GM21360 (cell line): Measurements from ENCODE around the gene INPP5D.

Source experiments
- ATAC-seq: cut with Tn5 transposase; IDR thresholded peaks from one replicate; pipeline ENCODE4 v1.9.1; 2021; ENCODE audit warnings: mild to moderate bottlenecking, moderate library complexity; ENCODE audit not compliant: unreplicated experiment

The INPP5D gene

DNA sequence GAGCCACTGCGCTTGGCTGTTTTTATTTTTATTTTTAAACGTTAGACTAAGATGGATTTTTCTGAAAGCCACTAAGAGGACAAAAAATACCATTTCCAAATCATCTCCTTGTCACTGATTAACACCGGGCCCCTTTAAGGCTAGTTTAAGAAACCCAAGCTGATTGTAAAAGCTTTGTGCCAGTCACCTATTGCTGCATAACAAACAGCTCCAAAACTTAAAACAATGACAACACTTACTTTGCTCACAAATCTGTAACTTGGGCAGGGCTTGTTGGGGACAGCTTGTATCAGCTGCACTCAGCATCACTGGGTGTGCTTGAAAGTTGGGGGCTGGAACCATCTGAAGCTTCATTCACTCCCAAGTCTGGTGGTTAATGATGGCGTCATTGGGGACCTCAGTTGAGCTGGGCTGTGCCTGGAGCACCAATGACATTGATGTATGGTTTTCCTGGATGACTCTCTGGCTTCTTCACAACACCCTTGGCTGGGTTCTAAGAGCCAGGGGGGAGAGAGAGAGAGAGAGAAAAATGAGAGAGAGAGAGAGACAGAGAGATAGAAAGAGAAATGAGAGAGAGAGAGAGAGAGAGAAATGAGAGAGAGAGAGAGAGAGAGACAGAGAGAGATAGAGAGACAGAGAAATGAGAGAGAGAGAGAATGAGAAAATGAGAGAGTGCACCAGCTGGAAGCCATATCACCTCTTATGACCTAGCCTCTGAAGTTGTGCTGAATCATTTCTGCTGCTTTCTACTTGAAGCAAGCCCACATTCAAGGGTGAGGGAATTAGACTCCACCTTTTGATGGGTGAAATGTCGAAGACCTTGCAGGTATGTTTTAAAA lies 165.3 kb downstream of the INPP5D start:
- no peak for ATAC-seq

DNA sequence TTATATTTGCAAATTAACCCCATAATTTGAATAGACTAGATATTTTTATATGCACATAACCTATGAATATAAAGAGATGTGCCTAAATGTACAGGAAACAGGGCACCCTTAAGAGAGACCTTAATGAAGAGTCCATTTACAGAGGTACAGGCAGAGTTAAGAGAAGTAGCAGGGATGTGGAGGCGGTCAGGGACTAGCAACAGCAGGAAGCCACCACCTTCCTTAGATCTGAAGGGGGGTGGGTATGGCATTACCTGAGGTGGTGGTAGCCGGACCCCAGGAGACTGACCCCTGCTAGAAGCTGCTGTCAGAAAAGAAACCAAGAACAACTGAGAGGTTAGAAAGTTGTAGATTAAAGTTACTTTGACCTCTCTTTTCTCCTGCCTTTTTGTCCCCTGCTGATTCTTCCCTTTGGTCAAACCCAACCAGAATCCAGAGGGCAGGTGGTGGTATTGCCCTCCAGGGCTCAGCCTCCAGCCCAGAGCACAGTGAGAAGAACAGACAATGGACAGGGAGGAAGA lies 166.4 kb downstream of the INPP5D start:
- no peak for ATAC-seq

DNA sequence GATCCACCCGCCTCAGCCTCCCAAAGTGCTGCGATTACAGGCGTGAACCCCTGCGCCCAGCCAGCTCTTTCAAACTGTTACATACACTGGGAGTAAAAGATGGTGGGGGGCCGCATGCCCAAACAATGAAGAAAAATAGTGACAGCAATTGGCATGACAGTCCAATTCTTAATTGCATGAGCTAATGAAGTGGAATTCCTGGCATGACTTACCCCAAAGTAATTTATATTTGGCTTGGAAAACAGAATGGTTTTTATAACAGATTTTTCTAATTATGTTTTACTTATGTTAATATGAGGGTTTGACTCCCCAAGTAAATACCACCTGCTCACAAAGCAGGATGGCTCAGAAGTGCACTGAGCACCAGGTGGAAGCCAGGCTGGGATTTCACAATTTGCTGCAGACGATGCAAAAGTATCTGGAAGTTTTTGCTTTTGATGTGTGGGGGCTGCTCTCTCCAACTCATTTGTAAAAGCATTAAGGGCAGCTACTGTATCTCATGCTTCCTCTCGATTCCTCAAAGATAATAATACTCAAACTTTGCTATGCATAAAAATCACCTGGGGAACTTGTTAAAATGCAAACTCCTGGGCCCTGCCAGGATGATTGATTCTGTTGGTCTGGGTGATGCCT lies 167.3 kb downstream of the INPP5D start:
- ATAC-seq, result no peak

DNA sequence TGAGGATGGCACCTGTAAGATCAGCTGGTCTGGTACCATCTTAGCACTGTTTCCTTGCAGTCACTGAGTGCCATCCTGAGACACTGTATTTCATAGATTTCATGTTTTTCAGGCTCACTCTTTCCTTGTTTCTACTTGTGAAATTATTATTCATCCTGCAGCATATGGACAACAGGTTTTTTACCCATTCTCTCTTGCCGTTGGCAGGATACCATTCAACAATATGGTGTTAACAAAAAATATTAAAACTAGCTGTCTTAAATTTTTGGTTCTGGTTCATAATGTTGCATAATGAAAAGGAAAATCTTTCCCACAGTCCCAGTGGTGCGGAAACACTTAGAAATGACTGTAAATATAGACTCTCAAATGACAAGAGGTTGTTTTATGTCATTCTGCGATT lies 168.2 kb downstream of the INPP5D start:
- ATAC-seq, result no peak

DNA sequence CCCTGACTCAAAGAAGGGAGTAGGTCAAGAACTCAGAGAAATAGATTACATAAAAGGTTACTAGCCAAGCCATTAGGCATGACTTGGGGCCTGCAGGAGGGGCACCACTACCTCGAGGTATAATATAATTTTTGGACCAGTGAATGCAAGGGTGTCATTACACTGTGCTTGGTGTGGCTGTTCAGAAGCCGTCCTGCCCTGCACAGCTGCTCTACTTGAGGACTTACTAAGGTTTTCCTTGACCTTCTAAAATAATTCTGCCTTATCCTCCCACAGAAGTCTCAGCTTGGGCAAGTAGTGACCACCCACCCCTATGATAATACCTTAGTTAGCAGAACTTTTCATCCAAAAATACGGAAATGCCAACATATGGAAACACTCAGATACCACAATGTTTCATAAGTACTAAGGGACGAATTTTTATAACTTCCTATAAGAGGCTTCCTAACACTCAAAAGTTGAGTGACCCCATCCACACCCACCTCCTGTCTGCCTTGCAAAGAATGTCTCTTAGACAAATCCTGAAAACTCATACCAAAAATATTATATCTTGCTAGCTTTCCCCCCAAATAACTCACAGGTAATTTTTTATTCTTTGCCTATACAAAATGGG lies 173.6 kb downstream of the INPP5D start:
- ATAC-seq, result no peak

DNA sequence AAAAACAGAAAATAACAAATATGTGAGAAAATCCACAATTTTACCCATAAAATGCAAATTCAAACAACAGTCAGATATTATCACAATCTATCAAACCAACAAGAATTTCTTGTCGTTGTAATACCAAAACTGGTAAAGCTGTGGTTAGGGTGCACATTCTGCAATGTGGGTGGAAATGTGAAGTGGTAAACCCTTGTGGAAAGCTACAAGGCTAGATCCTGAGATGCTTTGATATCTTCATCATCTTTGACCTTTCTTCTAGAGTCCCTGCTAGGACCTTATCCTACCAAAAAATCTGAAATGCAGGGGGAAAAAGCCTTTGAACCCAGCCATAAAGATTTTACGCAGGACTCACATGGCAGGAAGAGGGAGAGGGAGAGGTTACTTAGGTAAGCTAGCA lies 174.1 kb downstream of the INPP5D start:
- no peak for ATAC-seq

DNA sequence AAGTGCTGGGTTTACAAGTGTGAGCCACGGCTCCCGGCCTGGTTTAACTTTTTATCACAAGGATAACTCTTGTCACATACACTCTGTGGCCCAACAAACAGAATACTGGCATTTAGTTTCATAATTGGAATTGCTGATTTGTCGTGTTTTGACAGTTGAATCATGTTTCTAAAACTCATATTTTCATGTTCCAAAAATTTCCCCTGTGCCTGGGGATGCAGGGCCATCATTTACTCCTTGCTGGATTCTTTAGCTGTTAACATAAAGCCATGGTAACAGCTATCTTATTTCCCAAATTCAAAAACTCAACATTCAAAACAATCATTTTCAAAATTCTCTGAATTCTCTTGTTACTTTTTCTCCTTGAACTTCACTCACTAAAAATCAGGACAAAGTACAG lies 174.9 kb downstream of the INPP5D start:
- ATAC-seq, result no peak

DNA sequence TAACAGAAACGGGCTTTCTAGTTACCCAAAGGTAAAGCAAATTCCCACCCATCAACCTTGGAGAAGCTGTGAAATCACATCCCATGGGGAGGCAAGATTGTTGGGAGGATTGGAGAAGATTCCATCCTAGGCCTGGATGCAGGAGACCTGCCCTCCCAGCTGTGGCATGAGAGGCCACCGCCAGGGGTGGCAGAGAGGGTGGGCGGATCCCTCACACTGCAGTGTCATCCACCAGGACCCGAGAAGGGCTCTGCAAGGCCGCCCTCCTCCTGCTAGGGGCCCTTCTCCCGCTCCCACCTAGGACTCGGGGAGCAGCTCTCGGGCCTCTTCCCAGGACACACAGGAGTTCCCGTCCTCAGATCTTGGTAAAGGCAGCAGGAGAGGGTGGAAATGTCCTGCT lies 175.8 kb downstream of the INPP5D start:
- no peak for ATAC-seq

DNA sequence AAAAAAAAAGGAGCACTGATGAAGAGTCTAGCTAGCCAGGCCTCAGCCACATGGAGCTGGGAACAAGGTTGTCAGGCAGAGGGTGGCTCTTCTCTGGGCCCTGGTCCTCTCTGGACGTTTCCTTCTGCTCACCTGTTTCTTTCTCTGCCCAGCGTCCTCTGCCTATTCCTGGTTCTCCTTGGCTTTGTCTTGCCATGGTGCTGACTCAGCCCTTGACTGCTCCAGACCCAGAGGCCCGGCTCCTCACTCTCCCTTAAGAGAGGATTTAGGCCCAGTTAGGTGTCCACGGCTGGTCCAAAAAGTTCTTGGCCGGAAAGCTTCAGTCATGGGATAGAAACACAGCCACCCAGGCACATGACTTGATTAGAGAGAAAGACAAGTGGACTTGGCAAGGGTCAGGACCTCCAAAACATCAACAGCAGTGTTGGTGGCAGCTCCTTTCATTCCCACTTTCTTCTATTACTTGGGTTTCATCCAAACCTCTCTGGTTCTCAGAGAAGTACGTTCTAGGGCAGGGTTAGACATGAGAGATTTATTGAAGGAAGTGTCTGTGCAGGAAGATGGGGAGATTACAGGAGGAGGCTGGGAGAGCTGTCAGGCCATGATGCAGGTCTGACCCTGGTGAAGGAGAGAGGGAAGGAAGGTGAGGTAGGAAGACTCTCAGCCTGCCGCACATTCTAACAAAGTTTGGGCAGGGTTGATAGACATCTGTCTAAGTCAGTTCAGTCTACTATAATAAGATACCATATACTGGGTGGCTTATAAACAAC lies 176.9 kb downstream of the INPP5D start:
- ATAC-seq, result no peak

DNA sequence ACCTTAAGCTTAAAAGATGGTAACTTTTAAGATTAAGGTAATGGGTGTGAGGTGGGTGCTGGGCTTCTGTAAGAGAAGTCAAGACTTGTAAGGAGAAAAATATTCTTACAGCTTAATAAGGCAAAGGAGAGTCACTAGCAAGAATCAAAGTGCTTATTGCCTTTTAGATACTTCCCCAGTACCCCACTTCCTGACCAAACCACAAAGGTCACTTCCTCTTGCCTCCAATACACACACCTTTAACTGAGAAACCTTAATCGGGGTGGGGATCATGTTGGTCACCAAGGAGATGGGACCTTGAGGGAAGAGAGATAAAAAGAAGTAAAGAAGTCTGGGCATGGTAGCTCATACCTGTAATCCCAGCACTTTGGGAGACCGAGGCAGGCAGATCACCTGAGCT lies 180.8 kb downstream of the INPP5D start:
- no peak for ATAC-seq

DNA sequence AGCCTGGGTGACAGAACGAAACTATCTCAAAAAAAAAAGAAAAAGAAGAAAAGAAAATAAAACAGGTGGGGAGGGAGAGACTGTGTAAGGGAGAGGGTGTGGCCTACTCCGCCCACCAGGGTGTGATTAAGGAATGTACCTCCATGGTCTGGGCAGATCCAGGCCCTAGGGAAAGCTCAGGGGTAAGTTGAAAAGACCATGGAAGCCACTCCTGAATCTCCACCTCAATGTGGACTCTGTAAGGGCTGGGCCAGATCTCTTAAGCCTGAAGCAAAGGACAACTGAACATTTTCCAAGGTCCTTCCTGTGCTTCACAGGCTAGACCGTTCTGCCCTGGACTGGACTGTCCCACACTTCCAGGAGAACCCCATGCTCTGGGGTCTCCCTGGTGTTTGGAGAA lies 181.7 kb downstream of the INPP5D start:
- ATAC-seq, result no peak

DNA sequence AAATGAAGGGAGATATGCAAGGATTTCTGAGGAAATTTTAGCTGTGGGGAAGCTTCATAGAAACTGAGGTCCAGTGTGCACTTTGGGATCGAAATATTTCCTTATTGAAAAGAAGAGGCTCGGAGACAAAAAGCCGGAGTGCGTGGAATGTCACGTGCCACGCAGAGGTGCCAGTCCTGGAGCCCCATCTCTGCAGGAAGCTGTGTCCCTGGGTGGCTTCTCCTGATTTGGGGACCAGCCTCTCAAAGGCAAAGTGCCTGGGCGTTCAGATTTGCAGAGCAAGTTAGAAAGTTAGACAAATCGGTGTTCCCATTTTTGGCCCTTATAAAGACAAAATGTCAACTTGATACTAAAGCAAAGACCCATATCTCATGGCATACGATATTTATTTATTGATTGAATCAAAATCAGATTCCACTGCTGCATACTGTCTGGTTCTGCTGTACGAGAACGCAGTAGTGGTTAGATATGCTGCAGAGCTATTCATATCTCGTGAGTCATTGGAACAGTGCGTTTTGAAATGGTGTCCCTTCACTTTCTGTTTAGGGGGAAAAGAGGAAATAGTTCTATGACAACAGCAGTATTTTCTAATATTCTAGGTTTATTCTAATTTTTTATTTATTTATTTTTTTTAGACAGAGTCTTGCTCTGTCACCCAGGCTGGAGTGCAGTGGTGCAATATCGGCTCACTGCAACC lies 182.2 kb downstream of the INPP5D start:
- ATAC-seq, result no peak

DNA sequence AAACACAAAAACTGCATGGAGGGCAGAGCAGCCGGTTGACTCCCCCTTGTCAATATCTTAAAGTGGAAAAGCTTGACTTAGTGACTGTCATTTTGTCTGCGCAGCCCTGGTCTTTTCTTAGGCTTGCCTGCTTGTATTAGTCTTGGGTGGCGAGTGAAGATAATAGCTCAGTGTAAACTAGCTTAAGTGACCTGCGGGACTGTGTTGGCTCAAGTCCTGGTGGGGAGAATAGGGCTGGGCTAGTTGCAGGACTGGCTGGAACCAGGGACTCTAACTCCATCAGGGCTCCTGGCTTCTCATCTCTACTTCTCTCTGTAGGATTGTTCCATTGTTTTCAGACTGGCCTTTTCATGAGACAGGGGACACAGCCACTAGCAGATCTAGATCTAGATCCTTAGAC lies 183.2 kb downstream of the INPP5D start:
- ATAC-seq, result no peak

DNA sequence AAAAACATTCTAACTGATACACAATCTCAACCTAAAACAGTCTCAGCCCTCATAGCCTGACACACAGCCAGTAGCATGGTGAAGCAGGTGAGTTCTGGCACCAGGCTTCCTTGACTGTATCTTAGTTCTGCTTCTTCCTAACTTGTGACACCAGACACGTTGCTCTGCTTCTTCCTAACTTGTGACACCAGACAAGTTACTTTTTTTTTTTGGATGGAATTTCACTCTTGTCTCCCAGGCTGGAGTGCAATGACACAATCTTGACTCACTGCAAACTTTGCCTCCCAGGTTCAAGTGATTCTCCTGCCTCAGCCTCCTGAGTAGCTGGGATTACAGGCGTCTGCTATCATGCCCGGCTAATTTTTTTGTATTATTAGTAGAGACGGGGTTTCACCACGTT lies 184.7 kb downstream of the INPP5D start:
- ATAC-seq, result no peak

DNA sequence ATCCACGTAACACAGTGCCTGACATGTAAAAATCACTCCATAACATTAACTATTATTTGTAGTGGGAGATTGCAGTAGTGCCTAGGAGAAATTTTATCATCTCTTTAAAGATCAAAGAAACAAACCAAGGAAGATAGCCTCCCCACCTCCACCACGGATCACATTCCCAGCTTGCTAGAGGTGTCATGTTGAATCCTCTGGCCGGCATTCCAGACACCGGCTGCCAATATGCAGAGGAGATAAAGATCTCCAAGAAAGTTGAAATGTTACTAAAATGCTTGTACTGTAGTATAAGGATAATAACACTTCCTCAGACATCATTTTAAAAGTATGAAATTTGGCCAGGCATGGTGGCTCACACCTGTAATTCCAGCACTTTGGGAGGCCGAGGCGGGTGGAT lies 185.3 kb downstream of the INPP5D start:
- ATAC-seq, result no peak

DNA sequence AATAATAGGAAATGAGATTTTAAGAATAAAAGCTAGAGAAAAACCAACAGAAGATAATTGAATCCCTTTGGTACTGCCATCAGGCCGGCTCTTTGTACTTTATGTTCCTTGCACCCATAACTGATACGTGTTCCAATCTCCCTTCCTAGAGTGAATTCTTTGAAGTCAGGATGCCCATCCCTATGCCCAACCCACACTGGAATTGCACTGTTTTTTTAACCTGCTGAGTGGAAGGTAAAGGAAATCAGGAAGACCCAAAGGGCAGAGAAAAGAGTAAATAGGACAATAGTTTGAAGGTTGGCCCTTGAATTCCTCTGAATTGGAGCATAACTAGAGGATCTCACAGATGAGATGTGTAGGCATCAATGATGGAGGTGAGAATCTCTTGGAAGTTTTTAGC lies 187.0 kb downstream of the INPP5D start:
- no peak for ATAC-seq

DNA sequence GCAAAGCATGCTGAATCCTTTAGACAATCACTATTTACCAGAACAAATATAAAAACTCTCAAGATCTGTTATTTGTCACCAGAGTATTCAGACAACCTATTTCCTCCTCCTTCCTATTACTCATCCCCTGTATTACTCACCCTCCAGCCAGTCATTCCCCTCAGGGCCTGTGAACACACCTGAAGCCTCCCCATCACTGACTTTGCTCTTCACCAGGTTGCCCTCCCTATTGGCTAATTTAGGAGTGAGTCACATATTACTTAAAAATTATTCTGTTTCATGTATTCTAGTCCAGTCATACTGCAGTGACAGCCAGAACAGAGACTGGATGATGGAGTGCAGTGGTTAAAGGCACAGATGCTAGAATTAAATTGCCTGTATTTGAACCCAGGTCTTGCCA lies 187.6 kb downstream of the INPP5D start:
- no peak for ATAC-seq

DNA sequence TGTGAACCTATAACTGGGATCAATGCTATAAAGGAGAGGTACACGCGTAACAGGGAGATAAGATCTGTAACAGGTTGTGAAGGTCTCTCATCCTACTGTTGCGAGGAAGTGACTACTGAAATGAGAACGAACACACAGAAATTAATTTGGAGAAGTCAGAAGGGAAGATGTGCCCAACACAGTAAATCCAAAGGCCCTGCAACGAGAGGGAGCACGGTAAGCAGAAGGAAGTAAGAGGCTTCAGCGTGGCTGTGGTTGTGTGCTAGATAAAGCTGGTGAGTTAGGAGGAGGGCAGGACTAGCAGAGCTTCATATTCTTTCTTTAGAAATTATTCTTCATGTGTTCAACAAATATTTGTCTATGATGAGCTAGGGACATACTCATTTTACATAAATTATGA lies 188.9 kb downstream of the INPP5D start:
- no peak for ATAC-seq

DNA sequence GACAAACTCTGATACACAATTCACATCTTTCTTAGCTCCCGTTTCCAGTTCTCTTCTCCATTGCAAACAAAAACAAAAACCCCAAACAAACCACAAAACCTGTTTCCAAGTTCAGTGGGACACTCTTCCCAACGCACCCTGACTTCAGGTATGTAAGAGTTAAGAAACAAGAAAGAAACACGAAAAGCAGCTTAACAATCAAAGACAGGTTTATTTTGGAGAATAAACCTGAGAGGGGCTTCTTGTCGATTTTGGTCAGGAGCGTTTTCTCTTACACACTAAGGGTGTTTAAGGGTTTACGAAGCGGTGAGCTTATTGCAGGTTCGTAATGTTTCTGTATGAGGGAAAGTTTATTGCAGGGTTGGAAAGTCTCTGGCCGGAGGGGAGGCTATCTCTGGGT lies 190.4 kb downstream of the INPP5D start:
- ATAC-seq, result no peak

DNA sequence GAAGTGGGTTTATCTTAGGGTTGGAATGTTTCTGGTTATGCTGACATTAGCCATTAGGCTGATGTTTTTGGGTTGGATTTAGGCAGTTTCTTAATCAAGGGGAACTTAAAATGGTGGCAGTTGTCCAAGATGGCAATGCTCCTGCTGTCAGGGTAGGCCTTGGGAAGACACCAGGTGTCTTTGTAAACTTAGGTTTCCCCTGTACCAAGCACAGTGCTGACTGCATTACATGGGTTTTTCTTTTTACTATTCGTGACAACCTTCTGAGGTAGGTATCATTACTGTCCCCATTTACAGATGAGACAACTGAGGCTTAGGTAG lies 190.8 kb downstream of the INPP5D start:
- ATAC-seq, result peak; percentile 21
